Loucy (cell line): ENCODE data around the gene CHAC2.
A peak's percentile ranks its signal among the peaks of the same experiment; 100 is the strongest.

Source experiments
- H2AFZ ChIP-seq: fragments of 200-600 bp; sonication (generic); 2 replicates; pipeline ENCODE4 v1.6.0; 2016; ENCODE audit warnings: antibody characterized with exemption, mild to moderate bottlenecking, low read length, moderate library complexity
- H3F3A ChIP-seq: fragments of 200-600 bp; 2 replicates; pipeline ENCODE4 v1.6.0; 2016; ENCODE audit warnings: antibody characterized with exemption, low read depth, mild to moderate bottlenecking
- H3K27me3 ChIP-seq: fragments of 200-600 bp; sonication (generic); 2 replicates; pipeline ENCODE4 v1.6.1; 2014; ENCODE audit warnings: low read length, mild to moderate bottlenecking; ENCODE audit not compliant: insufficient read depth, poor library complexity, severe bottlenecking
- H3K36me3 ChIP-seq: fragments of 200-600 bp; sonication (generic); 2 replicates; pipeline ENCODE4 v1.6.1; 2016; ENCODE audit warnings: low read length; ENCODE audit not compliant: insufficient read depth
- H3K4me1 ChIP-seq: fragments of 200-600 bp; sonication (generic); 2 replicates; pipeline ENCODE4 v1.5.1; 2014; ENCODE audit warnings: low read length, mild to moderate bottlenecking; ENCODE audit not compliant: insufficient read depth, poor library complexity, severe bottlenecking
- H3K4me2 ChIP-seq: fragments of 200-600 bp; sonication (generic); 2 replicates; pipeline ENCODE4 v1.6.0; 2014; ENCODE audit warnings: antibody characterized with exemption, low read length, low read depth, mild to moderate bottlenecking; ENCODE audit not compliant: poor library complexity, severe bottlenecking
- H3K4me3 ChIP-seq: fragments of 200-600 bp; sonication (generic); 2 replicates; pipeline ENCODE4 v1.5.1; 2014; ENCODE audit warnings: low read length, mild to moderate bottlenecking, mixed read lengths; ENCODE audit not compliant: poor library complexity, severe bottlenecking
- H3K79me2 ChIP-seq: fragments of 200-600 bp; sonication (generic); 2 replicates; pipeline ENCODE4 v1.6.1; 2014; ENCODE audit warnings: low read length; ENCODE audit not compliant: insufficient read depth
- H3K9ac ChIP-seq: fragments of 200-600 bp; sonication (generic); 2 replicates; pipeline ENCODE4 v1.6.0; 2014; ENCODE audit warnings: mild to moderate bottlenecking, low read depth, low read length, moderate library complexity; ENCODE audit not compliant: poor library complexity, severe bottlenecking
- H3K9me2 ChIP-seq: fragments of 200-600 bp; sonication (generic); replicated peaks from 2 replicates; pipeline ENCODE4 v1.6.1; 2016; ENCODE audit warnings: low read depth, low read length, mixed read lengths
- H3K9me3 ChIP-seq: fragments of 200-600 bp; sonication (generic); 2 replicates; pipeline ENCODE4 v1.6.1; 2014; ENCODE audit warnings: mild to moderate bottlenecking, antibody characterized with exemption, low read length, low read depth; ENCODE audit not compliant: insufficient read depth
- H4K20me1 ChIP-seq: fragments of 200-600 bp; sonication (generic); 2 replicates; pipeline ENCODE4 v1.6.0; 2014; ENCODE audit warnings: antibody characterized with exemption, low read length, mild to moderate bottlenecking; ENCODE audit not compliant: insufficient read depth, poor library complexity, severe bottlenecking
- EZH2phosphoT487 ChIP-seq: fragments of 200-600 bp; IDR thresholded peaks from 2 replicates; pipeline ENCODE4 v1.6.1; 2018; ENCODE audit warnings: antibody characterized with exemption, mild to moderate bottlenecking, moderate library complexity, borderline replicate concordance
- TF ChIP-seq, protein P1 (sequence below): fragments of 200-600 bp; sonication (generic); conservative IDR thresholded peaks from 2 replicates; pipeline ENCODE4 v1.5.1; 2014; ENCODE audit warnings: mild to moderate bottlenecking, antibody characterized with exemption, low read length

The CHAC2 gene

DNA sequence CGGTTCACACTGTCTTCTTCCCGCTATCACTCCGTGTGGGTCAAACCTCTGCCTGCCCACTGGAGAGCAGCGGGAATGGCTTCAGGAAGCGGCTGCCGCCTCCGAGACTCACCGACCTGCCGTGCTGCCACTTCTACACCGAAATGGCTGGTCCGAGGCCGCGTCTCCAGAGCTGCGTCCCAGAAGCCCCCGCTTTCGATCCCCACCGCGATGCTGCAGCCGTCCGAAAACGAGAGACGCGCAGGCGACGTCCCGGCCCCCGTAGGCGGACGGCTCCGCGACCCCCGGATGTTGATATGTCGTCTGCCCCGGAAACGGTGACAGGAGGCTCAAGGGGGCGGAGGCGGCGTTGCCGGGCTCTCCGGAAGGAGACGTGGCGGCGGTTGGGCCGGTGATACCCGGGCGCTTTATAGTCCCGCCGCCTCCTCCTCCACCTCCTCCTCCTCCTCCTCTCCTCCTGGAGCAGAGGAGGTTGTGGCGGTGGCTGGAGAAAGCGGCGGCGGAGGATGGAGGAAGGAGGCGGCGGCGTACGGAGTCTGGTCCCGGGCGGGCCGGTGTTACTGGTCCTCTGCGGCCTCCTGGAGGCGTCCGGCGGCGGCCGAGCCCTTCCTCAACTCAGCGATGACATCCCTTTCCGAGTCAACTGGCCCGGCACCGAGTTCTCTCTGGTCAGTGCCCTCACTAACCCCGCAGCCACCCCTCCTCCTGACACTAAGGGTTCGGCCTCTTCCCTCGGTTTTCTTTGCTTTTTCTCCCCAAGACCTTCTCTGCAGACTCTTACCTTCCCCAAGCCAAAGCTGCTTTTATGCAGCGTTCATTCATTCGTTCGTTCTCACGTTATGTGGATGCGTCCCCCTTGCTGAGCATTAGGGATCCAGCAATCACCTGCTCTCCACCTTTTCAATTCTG lies 19.4 kb downstream of the CHAC2 start, which contains the start of the genes ASB3 and ERLEC1:
Gene ASB3, minus strand, starts transcription at position 249 of the 909 bp plus-strand sequence. CDS start 21,381 bp downstream, outside the sequence.
Gene ERLEC1, plus strand, starts transcription at position 340 of the 909 bp plus-strand sequence. Its CDS starts 167 bp downstream, at position 507.
- Histone ChIP-seq H4K20me1 (peaks cover 49% of the 10 kb centered on the region), H3K36me3 (no peaks in the 10 kb centered on the region), H3K9ac (peak within 1 kb of the TSS; percentile 94), H3K79me2 (peaks cover 93% of the 10 kb centered on the region), H3F3A (no peaks in the 10 kb centered on the region), H3K9me3 (no peaks in the 10 kb centered on the region), H2AFZ (peak within 1 kb of the TSS; percentile 94), H3K9me2 (no peaks in the 10 kb centered on the region), H3K4me3 (peak within 1 kb of the TSS; percentile 82), H3K4me2 (peak within 1 kb of the TSS; percentile 99), H3K4me1 (peaks cover 62% of the 10 kb centered on the region), H3K27me3 (no peaks in the 10 kb centered on the region)
- TF ChIP-seq, protein P1, sequence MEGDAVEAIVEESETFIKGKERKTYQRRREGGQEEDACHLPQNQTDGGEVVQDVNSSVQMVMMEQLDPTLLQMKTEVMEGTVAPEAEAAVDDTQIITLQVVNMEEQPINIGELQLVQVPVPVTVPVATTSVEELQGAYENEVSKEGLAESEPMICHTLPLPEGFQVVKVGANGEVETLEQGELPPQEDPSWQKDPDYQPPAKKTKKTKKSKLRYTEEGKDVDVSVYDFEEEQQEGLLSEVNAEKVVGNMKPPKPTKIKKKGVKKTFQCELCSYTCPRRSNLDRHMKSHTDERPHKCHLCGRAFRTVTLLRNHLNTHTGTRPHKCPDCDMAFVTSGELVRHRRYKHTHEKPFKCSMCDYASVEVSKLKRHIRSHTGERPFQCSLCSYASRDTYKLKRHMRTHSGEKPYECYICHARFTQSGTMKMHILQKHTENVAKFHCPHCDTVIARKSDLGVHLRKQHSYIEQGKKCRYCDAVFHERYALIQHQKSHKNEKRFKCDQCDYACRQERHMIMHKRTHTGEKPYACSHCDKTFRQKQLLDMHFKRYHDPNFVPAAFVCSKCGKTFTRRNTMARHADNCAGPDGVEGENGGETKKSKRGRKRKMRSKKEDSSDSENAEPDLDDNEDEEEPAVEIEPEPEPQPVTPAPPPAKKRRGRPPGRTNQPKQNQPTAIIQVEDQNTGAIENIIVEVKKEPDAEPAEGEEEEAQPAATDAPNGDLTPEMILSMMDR = no peak
- no peak for TF ChIP-seq EZH2phosphoT487

DNA sequence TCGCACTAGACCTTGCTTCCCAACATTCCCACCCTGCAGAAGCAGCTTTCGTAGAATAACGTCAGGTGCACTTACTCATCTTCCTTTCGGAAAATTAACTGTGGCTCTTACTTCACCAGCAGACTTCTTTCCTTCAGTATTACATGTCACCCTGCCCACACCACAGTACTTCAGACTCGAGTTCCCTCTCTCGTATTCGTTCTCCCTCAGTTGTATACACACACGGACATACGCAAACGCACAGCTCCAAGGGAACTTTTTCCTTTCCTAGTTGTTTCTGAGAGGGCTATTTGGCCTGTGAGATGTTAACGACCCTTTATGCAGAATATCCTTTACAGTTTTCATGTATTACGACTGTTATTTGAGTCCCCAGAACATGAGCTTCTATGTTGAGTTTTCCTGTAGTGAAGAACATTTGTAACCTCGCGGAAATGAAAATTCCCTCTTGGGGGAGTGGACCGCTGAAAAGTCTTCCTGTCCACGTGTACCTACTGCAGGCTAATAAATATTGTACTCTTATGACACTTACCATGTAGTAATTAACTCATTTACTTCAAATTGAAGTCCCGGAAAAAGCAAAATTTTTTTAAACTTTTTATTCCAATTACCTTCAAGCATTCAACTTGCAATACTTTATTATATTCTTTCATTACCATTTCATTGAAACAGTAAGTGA lies 20.1 kb downstream of the CHAC2 start:
- Histone ChIP-seq H3K4me1 (peaks cover 58% of the 10 kb centered on the region), H3K9me3 (no peaks in the 10 kb centered on the region), H3K9ac (peak overlapping the region; percentile 94), H3K27me3 (no peaks in the 10 kb centered on the region), H3K36me3 (no peaks in the 10 kb centered on the region), H3K9me2 (no peaks in the 10 kb centered on the region), H2AFZ (peak overlapping the region; percentile 94), H3K4me3 (peak overlapping the region; percentile 82), H4K20me1 (peaks cover 49% of the 10 kb centered on the region), H3K4me2 (peak overlapping the region; percentile 99), H3F3A (no peaks in the 10 kb centered on the region), H3K79me2 (peaks cover 92% of the 10 kb centered on the region)
- TF ChIP-seq, protein P1 = no peak
- no peak for TF ChIP-seq EZH2phosphoT487

DNA sequence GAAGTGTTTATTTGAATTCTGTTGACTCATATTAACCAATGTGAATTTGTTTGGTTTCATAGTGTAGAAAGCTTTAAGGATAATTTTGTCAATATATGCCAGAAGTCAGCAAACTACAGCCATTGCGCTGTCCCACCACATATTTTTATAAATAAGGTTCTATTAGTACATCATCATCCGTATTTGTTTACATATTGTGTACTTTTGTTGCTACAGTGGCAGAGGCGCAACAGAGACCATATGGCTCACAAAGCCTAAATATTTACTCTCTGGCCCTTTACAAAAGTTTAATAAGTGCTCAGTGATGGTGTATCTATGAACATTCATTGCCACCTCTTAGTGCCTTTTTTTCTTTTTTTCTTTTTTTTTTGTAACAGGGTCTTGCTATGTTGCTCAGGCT lies 25.7 kb downstream of the CHAC2 start:
- H3K4me2 ChIP-seq = no peak overlapping the region
- H3F3A ChIP-seq = no peaks in the 10 kb centered on the region
- H4K20me1 ChIP-seq = peaks cover 19% of the 10 kb centered on the region
- H3K79me2 ChIP-seq = peaks cover 42% of the 10 kb centered on the region
- no peak overlapping the region for H3K9ac ChIP-seq
- TF ChIP-seq, protein P1 = no peak
- TF ChIP-seq EZH2phosphoT487 = no peak
- peaks cover 22% of the 10 kb centered on the region for H3K4me1 ChIP-seq
- H3K4me3 ChIP-seq = no peak overlapping the region
- H3K9me2 ChIP-seq = no peaks in the 10 kb centered on the region
- H3K27me3 ChIP-seq = no peaks in the 10 kb centered on the region
- H3K36me3 ChIP-seq = peaks cover 20% of the 10 kb centered on the region; the same call in 1 of the 2 replicates
- H3K9me3 ChIP-seq = no peaks in the 10 kb centered on the region
- no peak overlapping the region for H2AFZ ChIP-seq
